ENCODE measurements around the gene MYADM. TPM values are rescaled to one million over a fixed set of nuclear protein-coding genes. Genes with fewer than 3 reads are reported as not detected.

Gene MYADM
- polyA plus RNA-seq, 1 of the 3 experiments (the other 2 are of a cell fraction): 38.7 TPM

GRCh38 chr19:53824134-53824611 lies 43.5 kb upstream of the MYADM start, which contains the start of gene NLRP12:
TSS of gene NLRP12 (minus strand) at chr19:53824314. CDS start at chr19:53824174, 140 bp downstream.
- WGBS (ENCODE audit: low lambda C conversion rate): 45% methylated on average over 14 of the region's 14 CpGs
- H3K79me2 ChIP-seq (ENCODE audit: insufficient read depth): no peaks in the 10 kb centered on the region
- H3K9ac ChIP-seq: no peak within 1 kb of the TSS
- no peak within 1 kb of the TSS for H3K27ac ChIP-seq (ENCODE audit: low read depth in 2 of 2, low read length in 1 of 2)
- POLR2A ChIA-PET: no interaction called here
- no peaks in the 10 kb centered on the region for H3K9me2 ChIP-seq
- TF ChIP-seq, protein P1, sequence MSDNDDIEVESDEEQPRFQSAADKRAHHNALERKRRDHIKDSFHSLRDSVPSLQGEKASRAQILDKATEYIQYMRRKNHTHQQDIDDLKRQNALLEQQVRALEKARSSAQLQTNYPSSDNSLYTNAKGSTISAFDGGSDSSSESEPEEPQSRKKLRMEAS (IDR thresholded peaks at IDR 0.05; ENCODE audit: low read depth): no peak
- TF ChIP-seq, protein P2, sequence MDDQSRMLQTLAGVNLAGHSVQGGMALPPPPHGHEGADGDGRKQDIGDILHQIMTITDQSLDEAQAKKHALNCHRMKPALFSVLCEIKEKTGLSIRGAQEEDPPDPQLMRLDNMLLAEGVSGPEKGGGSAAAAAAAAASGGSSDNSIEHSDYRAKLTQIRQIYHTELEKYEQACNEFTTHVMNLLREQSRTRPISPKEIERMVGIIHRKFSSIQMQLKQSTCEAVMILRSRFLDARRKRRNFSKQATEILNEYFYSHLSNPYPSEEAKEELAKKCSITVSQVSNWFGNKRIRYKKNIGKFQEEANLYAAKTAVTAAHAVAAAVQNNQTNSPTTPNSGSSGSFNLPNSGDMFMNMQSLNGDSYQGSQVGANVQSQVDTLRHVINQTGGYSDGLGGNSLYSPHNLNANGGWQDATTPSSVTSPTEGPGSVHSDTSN (IDR thresholded peaks at IDR 0.05): no peak
- no peak for TF ChIP-seq GABPA (IDR thresholded peaks at IDR 0.05; ENCODE audit: low read depth)
- TF ChIP-seq, protein P3, sequence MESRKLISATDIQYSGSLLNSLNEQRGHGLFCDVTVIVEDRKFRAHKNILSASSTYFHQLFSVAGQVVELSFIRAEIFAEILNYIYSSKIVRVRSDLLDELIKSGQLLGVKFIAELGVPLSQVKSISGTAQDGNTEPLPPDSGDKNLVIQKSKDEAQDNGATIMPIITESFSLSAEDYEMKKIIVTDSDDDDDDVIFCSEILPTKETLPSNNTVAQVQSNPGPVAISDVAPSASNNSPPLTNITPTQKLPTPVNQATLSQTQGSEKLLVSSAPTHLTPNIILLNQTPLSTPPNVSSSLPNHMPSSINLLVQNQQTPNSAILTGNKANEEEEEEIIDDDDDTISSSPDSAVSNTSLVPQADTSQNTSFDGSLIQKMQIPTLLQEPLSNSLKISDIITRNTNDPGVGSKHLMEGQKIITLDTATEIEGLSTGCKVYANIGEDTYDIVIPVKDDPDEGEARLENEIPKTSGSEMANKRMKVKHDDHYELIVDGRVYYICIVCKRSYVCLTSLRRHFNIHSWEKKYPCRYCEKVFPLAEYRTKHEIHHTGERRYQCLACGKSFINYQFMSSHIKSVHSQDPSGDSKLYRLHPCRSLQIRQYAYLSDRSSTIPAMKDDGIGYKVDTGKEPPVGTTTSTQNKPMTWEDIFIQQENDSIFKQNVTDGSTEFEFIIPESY (IDR thresholded peaks at IDR 0.05; ENCODE audit: borderline replicate concordance, low read depth): no peak
- no peak for TF ChIP-seq FOXM1 (IDR thresholded peaks at IDR 0.05; ENCODE audit: low read depth)
- TF ChIP-seq NRF1 (IDR thresholded peaks at IDR 0.05; ENCODE audit: low read depth, low read length): no peak
- no peak for TF ChIP-seq NFIC (IDR thresholded peaks at IDR 0.05; ENCODE audit: borderline replicate concordance)
- no peak for TF ChIP-seq TEAD4 (IDR thresholded peaks at IDR 0.05; ENCODE audit: borderline replicate concordance, insufficient read depth)
- TF ChIP-seq MXI1 (IDR thresholded peaks at IDR 0.05; ENCODE audit: low read depth, low read length): no peak
- TF ChIP-seq YY1 (IDR thresholded peaks at IDR 0.05; ENCODE audit: low read depth): no peak
- no peak for TF ChIP-seq TCF12 (IDR thresholded peaks at IDR 0.05)
- TF ChIP-seq RAD21 (IDR thresholded peaks at IDR 0.05; ENCODE audit: low read length): no peak
- TF ChIP-seq, protein P4, sequence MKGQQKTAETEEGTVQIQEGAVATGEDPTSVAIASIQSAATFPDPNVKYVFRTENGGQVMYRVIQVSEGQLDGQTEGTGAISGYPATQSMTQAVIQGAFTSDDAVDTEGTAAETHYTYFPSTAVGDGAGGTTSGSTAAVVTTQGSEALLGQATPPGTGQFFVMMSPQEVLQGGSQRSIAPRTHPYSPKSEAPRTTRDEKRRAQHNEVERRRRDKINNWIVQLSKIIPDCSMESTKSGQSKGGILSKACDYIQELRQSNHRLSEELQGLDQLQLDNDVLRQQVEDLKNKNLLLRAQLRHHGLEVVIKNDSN (IDR thresholded peaks at IDR 0.05; ENCODE audit: borderline replicate concordance, low read depth): no peak
- TF ChIP-seq RFX5 (IDR thresholded peaks at IDR 0.05; ENCODE audit: low read length): no peak
- no peak for TF ChIP-seq GATA2 (CRISPR knock-in tag; IDR thresholded peaks at IDR 0.05)
- no peak for TF ChIP-seq SIN3A (IDR thresholded peaks at IDR 0.05; ENCODE audit: borderline replicate concordance, low read depth, low read length)
- no peaks in the 10 kb centered on the region for H3K4me1 ChIP-seq (ENCODE audit: control insufficient read depth in 1 of 2, insufficient read depth in 2 of 2, low read depth in 1 of 2, low read length in 1 of 2)
- CTCF ChIA-PET: interaction anchor here (1.5 kb wide), 1 partner anchor 207 kb away, joined by 3 read pairs; no protein-coding TSS in a partner anchor
- H3K27me3 ChIP-seq (ENCODE audit: insufficient read depth): peaks cover 30% of the 10 kb centered on the region; the same call in 1 of the 2 replicates
- H2AFZ ChIP-seq (ENCODE audit: low read depth): no peak within 1 kb of the TSS
- peaks cover 9% of the 10 kb centered on the region for H3F3A ChIP-seq (replicated peaks; ENCODE audit: insufficient read depth)
- H4K20me1 ChIP-seq (ENCODE audit: insufficient read depth): no peaks in the 10 kb centered on the region
- H3K4me2 ChIP-seq: no peak within 1 kb of the TSS
- no peak for DNase-seq
- H3K9me3 ChIP-seq: no peaks in the 10 kb centered on the region
- H3K36me3 ChIP-seq (replicated peaks in 1 of 2; ENCODE audit: control insufficient read depth in 1 of 2, insufficient read depth in 2 of 2, low read length in 1 of 2): no peaks in the 10 kb centered on the region
- no peak within 1 kb of the TSS for H3K4me3 ChIP-seq (ENCODE audit: low read depth in 2 of 2, low read length in 1 of 2)

Measured in SK-N-SH (cell line).